ENCODE data around the gene KCTD16. TPM values are rescaled to one million over a fixed set of nuclear protein-coding genes. Genes with fewer than 3 reads are reported as not detected.

KCTD16 gene
- polyA plus RNA-seq, 1 donor (not counting 4 experiments of a cell fraction or from before 2014, with no cell fraction given) = 0.04 TPM

DNA sequence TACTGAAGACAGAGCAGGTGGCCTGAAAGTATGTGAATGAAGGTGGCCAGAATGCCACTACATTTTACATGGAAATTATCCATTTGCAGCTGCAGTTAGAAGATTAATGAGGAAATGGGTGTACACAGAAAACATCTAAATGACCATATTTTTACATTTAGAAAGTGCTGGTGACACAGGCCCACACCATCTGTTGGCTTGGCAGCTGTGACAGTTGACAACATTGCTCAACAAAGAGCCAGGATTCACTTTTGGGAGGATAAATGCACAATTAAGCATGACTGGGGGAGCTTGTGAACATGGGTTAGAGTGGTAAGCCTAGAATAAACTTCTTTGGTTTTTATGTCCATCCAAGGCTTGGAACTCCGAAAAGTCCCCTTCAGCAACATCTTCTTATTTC is 360.5 kb downstream of the KCTD16 start:
- H3K4me1 ChIP-seq (ENCODE audit: control insufficient read depth, extremely low read depth, insufficient read depth, low read length) = no peaks in the 10 kb centered on the region
- no peaks in the 10 kb centered on the region for H3K9me1 ChIP-seq (ENCODE audit: control insufficient read depth, extremely low read depth, insufficient read depth, low read length)
- no peaks in the 10 kb centered on the region for H3K79me2 ChIP-seq (ENCODE audit: control insufficient read depth, insufficient read depth, low read length)
- FAIRE-seq = no peak
- H3K4me3 ChIP-seq (ENCODE audit: control insufficient read depth in 2 of 3, extremely low read depth in 1 of 3, insufficient read depth in 2 of 3, low read depth in 1 of 3, low read length in 3 of 3) = no peak overlapping the region
- H3K9ac ChIP-seq (ENCODE audit: control insufficient read depth, extremely low read depth, insufficient read depth, low read length) = no peak overlapping the region
- H3K27ac ChIP-seq (ENCODE audit: control insufficient read depth, insufficient read depth, low read length) = no peak overlapping the region
- H3K4me2 ChIP-seq (ENCODE audit: control insufficient read depth, extremely low read depth, insufficient read depth, low read depth, low read length) = no peak overlapping the region
- TF ChIP-seq, protein P1, sequence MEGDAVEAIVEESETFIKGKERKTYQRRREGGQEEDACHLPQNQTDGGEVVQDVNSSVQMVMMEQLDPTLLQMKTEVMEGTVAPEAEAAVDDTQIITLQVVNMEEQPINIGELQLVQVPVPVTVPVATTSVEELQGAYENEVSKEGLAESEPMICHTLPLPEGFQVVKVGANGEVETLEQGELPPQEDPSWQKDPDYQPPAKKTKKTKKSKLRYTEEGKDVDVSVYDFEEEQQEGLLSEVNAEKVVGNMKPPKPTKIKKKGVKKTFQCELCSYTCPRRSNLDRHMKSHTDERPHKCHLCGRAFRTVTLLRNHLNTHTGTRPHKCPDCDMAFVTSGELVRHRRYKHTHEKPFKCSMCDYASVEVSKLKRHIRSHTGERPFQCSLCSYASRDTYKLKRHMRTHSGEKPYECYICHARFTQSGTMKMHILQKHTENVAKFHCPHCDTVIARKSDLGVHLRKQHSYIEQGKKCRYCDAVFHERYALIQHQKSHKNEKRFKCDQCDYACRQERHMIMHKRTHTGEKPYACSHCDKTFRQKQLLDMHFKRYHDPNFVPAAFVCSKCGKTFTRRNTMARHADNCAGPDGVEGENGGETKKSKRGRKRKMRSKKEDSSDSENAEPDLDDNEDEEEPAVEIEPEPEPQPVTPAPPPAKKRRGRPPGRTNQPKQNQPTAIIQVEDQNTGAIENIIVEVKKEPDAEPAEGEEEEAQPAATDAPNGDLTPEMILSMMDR (optimal IDR thresholded peaks at IDR 0.05 in 1 of 3, IDR thresholded peaks at IDR 0.05 in 1 of 3, conservative IDR thresholded peaks at IDR 0.05 in 1 of 3; ENCODE audit: extremely low read depth in 1 of 3, insufficient read depth in 2 of 3, low read length in 3 of 3) = no peak
- TF ChIP-seq EZH2 (IDR thresholded peaks at IDR 0.05; ENCODE audit: low read length) = no peak
- no peaks in the 10 kb centered on the region for H3K27me3 ChIP-seq (ENCODE audit: control insufficient read depth, extremely low read depth, insufficient read depth, low read length)
- H3K36me3 ChIP-seq (ENCODE audit: control insufficient read depth in 2 of 2, extremely low read depth in 1 of 2, insufficient read depth in 2 of 2, low read length in 2 of 2) = no peaks in the 10 kb centered on the region
- peaks cover 2% of the 10 kb centered on the region for H3K9me3 ChIP-seq (ENCODE audit: control insufficient read depth, low read depth, low read length)
- DNase-seq (ENCODE audit: low read depth, low spot score) = no peak
- dilution Hi-C loops (cut with MboI; ENCODE audit: extremely low pct_ligation_motif_present, low sequenced_read_pairs) = no loop called here
- H4K20me1 ChIP-seq (ENCODE audit: control insufficient read depth, extremely low read depth, insufficient read depth, low read length) = no peaks in the 10 kb centered on the region
- H2AFZ ChIP-seq (ENCODE audit: control insufficient read depth, low read length) = no peak overlapping the region

Small RNA genes lying within 50 kb of the gene (small RNA-seq; reads per million reads assigned to genes)
- gene CKS1BP5 (ENCODE audit: insufficient read length in 3 of 3, low read depth in 3 of 3, low replicate concordance in 1 of 3) = 0 reads per million in 3 experiments
- gene RN7SL87P (ENCODE audit: insufficient read length in 3 of 3, low read depth in 3 of 3, low replicate concordance in 1 of 3) = 0 reads per million in 3 experiments

Other genes starting within 250 kb of the KCTD16 start
- gene YIPF5, start 214 bp upstream of the KCTD16 start, polyA plus RNA-seq = 66.3 to 83.9 TPM (median 77.9 TPM) in 3 replicates